ENCODE data around the gene GMPR2. TPM values are rescaled to one million over a fixed set of nuclear protein-coding genes. Genes with fewer than 3 reads are reported as not detected.
"Not testable (repeated sequence)": the region's sequence is repeated elsewhere in the genome, so short reads cannot be mapped to it uniquely, and the experiment has no call there.

Gene GMPR2
- total RNA-seq, 4 donors from 2014 or later = 36.3 to 69.0 (median 47.0) TPM

DNA sequence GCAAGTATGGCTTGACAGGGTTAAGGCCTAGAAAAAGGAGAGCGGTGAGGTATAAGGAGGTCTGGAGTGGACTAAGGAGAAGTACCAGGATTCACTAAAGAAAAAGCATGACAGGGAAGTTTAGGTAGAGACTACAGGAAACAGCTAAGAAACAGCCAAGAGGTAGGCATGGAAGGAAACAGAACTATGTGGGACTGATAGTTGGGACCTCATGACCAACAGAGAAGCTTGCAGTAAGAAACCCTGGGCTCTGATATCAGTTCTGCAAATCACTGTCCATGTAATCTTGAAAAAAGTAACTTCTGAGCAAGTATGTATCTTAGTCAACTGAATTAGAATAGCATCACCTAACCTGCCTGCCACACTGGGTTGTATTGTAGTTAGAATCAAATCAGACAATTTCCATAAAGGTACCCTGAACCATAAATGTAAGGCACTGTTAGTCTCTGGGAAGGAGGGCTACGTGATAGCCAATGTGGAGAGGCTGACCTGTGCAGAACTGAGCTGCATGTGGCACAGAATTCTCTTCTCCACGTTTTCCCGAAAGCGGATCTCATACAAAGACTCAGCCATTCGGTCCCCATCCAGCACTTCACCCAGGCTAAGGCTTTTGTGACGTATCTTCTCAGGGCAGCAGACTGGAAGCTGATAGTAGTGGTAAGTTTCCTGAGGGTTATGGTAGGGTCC lies 38.4 kb upstream of the GMPR2 start:
- ATAC-seq (ENCODE audit: low FRiP score) (no peak), DNase-seq (ENCODE audit: low spot score) (no peak)
- TF ChIP-seq, protein P1, sequence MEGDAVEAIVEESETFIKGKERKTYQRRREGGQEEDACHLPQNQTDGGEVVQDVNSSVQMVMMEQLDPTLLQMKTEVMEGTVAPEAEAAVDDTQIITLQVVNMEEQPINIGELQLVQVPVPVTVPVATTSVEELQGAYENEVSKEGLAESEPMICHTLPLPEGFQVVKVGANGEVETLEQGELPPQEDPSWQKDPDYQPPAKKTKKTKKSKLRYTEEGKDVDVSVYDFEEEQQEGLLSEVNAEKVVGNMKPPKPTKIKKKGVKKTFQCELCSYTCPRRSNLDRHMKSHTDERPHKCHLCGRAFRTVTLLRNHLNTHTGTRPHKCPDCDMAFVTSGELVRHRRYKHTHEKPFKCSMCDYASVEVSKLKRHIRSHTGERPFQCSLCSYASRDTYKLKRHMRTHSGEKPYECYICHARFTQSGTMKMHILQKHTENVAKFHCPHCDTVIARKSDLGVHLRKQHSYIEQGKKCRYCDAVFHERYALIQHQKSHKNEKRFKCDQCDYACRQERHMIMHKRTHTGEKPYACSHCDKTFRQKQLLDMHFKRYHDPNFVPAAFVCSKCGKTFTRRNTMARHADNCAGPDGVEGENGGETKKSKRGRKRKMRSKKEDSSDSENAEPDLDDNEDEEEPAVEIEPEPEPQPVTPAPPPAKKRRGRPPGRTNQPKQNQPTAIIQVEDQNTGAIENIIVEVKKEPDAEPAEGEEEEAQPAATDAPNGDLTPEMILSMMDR (IDR thresholded peaks at IDR 0.05) = no peak

DNA sequence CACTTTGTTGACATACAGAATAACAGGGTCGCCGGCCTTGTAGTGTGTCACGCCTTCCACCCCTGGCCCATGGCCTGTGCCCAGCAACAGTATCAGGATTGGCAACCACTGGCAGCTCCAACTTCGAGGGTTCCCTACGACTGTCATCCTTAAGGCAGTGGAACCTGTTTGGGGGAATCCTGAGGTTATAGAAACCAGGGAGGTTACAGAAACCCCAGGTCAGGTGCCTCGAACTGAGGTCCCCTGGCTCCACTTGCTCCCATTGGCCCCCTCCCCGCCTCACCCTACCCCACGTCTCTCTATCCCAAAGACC lies 37.9 kb upstream of the GMPR2 start:
- no peak for ATAC-seq (ENCODE audit: low FRiP score)
- no peak for DNase-seq (ENCODE audit: low spot score)
- TF ChIP-seq, protein P1 (IDR thresholded peaks at IDR 0.05) = no peak

DNA sequence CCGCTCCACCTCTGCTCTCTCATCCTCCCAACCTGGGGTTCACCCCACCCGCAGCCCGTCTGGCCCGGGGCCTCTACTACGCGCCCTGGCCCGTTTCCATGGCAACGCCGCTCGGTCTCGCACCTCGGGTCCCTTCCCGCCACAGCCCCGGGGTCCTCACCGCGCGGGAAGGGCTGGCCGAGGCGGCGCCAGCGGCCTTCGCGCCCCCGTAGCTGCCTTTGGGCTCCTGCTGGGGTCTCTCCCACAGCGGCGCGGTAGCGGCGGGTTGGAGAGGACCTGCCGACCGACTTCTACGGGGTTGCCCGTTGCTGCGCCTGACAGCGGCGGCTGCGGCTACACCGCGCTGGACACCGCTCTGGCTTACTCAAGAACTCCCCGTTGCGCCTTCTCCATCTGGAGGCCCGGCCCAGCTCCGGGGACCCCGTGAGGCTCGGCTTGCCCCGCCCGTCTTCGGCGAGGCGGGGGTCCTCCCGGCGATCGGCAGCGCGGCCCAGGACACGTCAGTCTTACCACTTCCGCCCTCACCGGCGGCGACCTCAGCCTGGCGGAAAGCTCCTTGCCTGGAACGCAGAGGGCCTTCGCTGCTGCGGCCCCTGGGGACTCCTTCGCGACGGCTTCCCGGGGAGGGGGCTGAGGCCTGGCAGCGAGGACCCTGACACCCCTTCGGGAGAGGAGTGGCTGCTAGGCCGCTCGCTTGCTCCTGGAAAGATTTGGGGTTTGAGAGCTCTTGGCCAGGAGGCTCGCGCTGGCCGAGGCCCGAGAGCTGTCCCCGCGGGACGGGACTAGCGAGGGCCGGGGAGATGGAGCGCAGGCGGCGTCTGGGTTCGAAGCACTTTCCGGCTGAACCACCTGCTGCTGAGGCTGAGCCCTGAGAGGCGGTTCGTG lies 37.3 kb upstream of the GMPR2 start, which contains the start of gene TM9SF1:
Gene TM9SF1, minus strand, starts transcription at position 256 of the 885 bp plus-strand sequence. CDS start 422 bp downstream, outside the sequence.
- TF ChIP-seq, protein P1 (IDR thresholded peaks at IDR 0.05) = no peak
- DNase-seq (ENCODE audit: low spot score) (peak; percentile 57), ATAC-seq (ENCODE audit: low FRiP score) (peak; percentile 95)

GRCh38 chr14:24196071-24197055 lies 36.4 kb upstream of the GMPR2 start:
- no peak for DNase-seq (ENCODE audit: low spot score)
- TF ChIP-seq, protein P1 (IDR thresholded peaks at IDR 0.05) = no peak
- ATAC-seq (ENCODE audit: low FRiP score) = peak; percentile 14

GRCh38 chr14:24197056-24197450 lies 35.7 kb upstream of the GMPR2 start:
- TF ChIP-seq, protein P1 (IDR thresholded peaks at IDR 0.05) = no peak
- DNase-seq (ENCODE audit: low spot score) (no peak), ATAC-seq (ENCODE audit: low FRiP score) (no peak)

GRCh38 chr14:24198814-24199524 lies 33.8 kb upstream of the GMPR2 start:
- ATAC-seq (ENCODE audit: low FRiP score) = no peak
- TF ChIP-seq, protein P1 (IDR thresholded peaks at IDR 0.05) = no peak
- no peak for DNase-seq (ENCODE audit: low spot score)

DNA sequence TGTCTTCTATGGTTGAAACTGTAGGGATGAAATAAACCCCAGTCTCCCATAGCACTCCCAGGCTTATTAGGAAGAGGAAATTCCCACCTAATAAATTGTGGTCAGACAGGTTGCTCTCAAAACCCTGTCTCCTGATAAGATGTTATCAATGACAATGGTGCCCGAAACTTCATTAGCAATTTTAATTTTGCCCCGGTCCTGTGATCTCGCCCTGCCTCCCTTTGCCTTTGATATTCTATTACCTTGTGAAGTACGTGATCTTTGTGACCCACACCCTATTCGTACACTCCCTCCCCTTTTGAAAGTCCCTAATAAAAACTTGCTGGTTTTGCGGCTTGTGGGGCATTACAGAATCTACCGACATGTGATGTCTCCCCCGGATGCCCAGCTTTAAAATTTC lies 30.2 kb upstream of the GMPR2 start:
- not testable (repeated sequence) for ATAC-seq (ENCODE audit: low FRiP score); DNase-seq (ENCODE audit: low spot score)

DNA sequence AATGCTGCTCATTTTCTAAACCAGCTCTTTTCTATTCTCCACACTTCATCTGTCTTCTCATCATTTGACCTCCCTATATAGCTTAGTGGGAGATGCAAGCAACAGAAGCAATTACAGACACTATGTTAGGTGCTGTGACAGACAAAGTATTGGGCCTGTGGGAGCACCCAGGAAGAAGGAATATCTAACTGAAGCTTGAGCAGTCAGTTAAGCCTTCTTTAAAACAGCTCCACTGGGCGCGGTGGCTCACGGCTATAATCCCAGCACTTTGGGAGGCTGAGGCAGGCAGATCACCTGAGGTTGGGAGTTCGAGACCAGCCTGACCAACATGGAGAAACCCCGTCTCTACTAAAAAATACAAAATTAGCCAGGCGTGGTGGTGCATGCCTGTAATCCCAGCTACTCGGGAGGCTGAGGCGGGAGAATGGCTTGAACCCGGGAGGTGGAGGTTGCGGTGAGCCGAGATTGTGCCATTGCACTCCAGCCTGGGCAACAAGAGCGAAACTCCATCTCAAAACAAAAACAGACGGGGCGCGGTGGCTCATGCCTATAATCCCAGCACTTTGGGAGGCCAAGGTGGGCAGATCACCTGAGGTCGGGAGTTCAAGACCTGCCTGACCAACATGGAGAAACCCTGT lies 29.4 kb upstream of the GMPR2 start:
- ATAC-seq (ENCODE audit: low FRiP score); DNase-seq (ENCODE audit: low spot score): not testable (repeated sequence)

Data from omental fat pad (tissue), 4 donors.